Peyer's patch (tissue), 4 donors: ENCODE results near the gene TNRC6B.

Source experiments
- CTCF ChIP-seq, 6 experiments: fragments of 450-650 bp in 4 of 6; fragments of 200-600 bp in 2 of 6; sonication (generic) in 1 of 6; IDR thresholded peaks; one replicate each; pipeline ENCODE4 v1.5.1; 2017 to 2019; ENCODE audit warnings: antibody characterized with exemption in 6 of 6, mild to moderate bottlenecking in 3 of 6, moderate library complexity in 1 of 6
- POLR2A ChIP-seq, 2 donors: fragments of 450-650 bp; IDR thresholded peaks; one replicate each; pipeline ENCODE4 v1.5.1; 2017; ENCODE audit warnings: antibody characterized with exemption in 2 of 2, mild to moderate bottlenecking in 2 of 2, moderate library complexity in 2 of 2

GRCh38 chr22:40200795-40201530, 23.2 kb downstream of the TNRC6B start:
- no peak for TF ChIP-seq CTCF (IDR thresholded peaks at IDR 0.05)
- TF ChIP-seq POLR2A (IDR thresholded peaks at IDR 0.05), result no peak
